Measurements from ENCODE around the gene PLPP2. TPM values are rescaled to one million over a fixed set of nuclear protein-coding genes. Genes with fewer than 3 reads are reported as not detected.

The PLPP2 gene
- total RNA-seq, 1 donor from 2014 or later: 0.25 TPM

- intact Hi-C loops (cut with micrococcal nuclease): no loop called here
Measured at GRCh38 chr19:315811-316210, 24.6 kb upstream of the PLPP2 start.

- intact Hi-C loops (cut with micrococcal nuclease): no loop called here
Measured at GRCh38 chr19:313988-314815, 23.0 kb upstream of the PLPP2 start.

GRCh38 chr19:313169-313987 lies 22.2 kb upstream of the PLPP2 start:
- intact Hi-C loops (cut with micrococcal nuclease): no loop called here

GRCh38 chr19:311813-312261 lies 20.6 kb upstream of the PLPP2 start:
- intact Hi-C loops (cut with micrococcal nuclease): no loop called here

- intact Hi-C loops (cut with micrococcal nuclease): no loop called here
Measured at GRCh38 chr19:310781-311496, 19.7 kb upstream of the PLPP2 start.

GRCh38 chr19:310141-310651 lies 19.0 kb upstream of the PLPP2 start:
- intact Hi-C loops (cut with micrococcal nuclease): no loop called here

- intact Hi-C loops (cut with micrococcal nuclease): no loop called here
Measured at GRCh38 chr19:309206-309565, 18.0 kb upstream of the PLPP2 start.

- intact Hi-C loops (cut with micrococcal nuclease): no loop called here
Measured at GRCh38 chr19:308471-309205, 17.4 kb upstream of the PLPP2 start.

- intact Hi-C loops (cut with micrococcal nuclease): no loop called here
Measured at GRCh38 chr19:307793-308420, 16.7 kb upstream of the PLPP2 start.

GRCh38 chr19:307111-307531 lies 15.9 kb upstream of the PLPP2 start:
- intact Hi-C loops (cut with micrococcal nuclease): no loop called here

GRCh38 chr19:306151-306900 lies 15.1 kb upstream of the PLPP2 start:
- intact Hi-C loops (cut with micrococcal nuclease): no loop called here

GRCh38 chr19:305240-306150 lies 14.3 kb upstream of the PLPP2 start:
- intact Hi-C loops (cut with micrococcal nuclease): no loop called here

GRCh38 chr19:296476-297225 lies 5.4 kb upstream of the PLPP2 start:
- intact Hi-C loops (cut with micrococcal nuclease): no loop called here

- intact Hi-C loops (cut with micrococcal nuclease): loop anchor here (1.0 kb wide), 1 partner anchor 214 kb away; no protein-coding TSS in a partner anchor
Measured at GRCh38 chr19:295687-296370, 4.6 kb upstream of the PLPP2 start.

- intact Hi-C loops (cut with micrococcal nuclease): loop anchor here (1.0 kb wide), 1 partner anchor 215 kb away; no protein-coding TSS in a partner anchor
Measured at GRCh38 chr19:294946-295686, 3.9 kb upstream of the PLPP2 start.

GRCh38 chr19:294341-294945 lies 3.2 kb upstream of the PLPP2 start:
- intact Hi-C loops (cut with micrococcal nuclease): no loop called here

Data from T-helper 1 cell treated with Interleukin-12 subunit alpha and Interleukin-12 subunit beta and Interleukin-4 antibody, amounts not matched to agents 30 ng/mL and 1 ng/mL, for 36 hours (primary cell).